GM12875 (cell line): Measurements from ENCODE around the gene PDCD6IP.

ENCODE experiments used
- H3K4me3 ChIP-seq: one replicate; pipeline ENCODE4 v1.5.1; 2011; ENCODE audit warnings: low read depth, low read length, control low read depth
- CTCF ChIP-seq: IDR thresholded peaks from 2 replicates; pipeline ENCODE4 v1.5.1; 2011; ENCODE audit warnings: low read depth, mild to moderate bottlenecking, control low read depth, inconsistent platforms, low read length, moderate library complexity, borderline replicate concordance; ENCODE audit not compliant: insufficient read depth

Gene PDCD6IP

GRCh38 chr3:33895658-33896057, 97.2 kb downstream of the PDCD6IP start:
- H3K4me3 ChIP-seq: no peak overlapping the region

GRCh38 chr3:33897306-33897705, 98.9 kb downstream of the PDCD6IP start:
- no peak for TF ChIP-seq CTCF
- no peak overlapping the region for H3K4me3 ChIP-seq

More at GRCh38 chr3:33895658-33896057, 97.2 kb downstream of the PDCD6IP start:
- TF ChIP-seq CTCF: no peak

GRCh38 chr3:33898901-33899300, 100.5 kb downstream of the PDCD6IP start:
- TF ChIP-seq CTCF: no peak
- no peak overlapping the region for H3K4me3 ChIP-seq

GRCh38 chr3:33900440-33900808, 102.0 kb downstream of the PDCD6IP start:
- no peak for TF ChIP-seq CTCF

GRCh38 chr3:33900809-33901505, 102.5 kb downstream of the PDCD6IP start:
- TF ChIP-seq CTCF: no peak

More at GRCh38 chr3:33900440-33900808, 102.0 kb downstream of the PDCD6IP start:
- H3K4me3 ChIP-seq: no peak overlapping the region

GRCh38 chr3:33901862-33902563, 103.6 kb downstream of the PDCD6IP start:
- no peak for TF ChIP-seq CTCF
- H3K4me3 ChIP-seq: no peak overlapping the region

More at GRCh38 chr3:33900809-33901505, 102.5 kb downstream of the PDCD6IP start:
- no peak overlapping the region for H3K4me3 ChIP-seq

- TF ChIP-seq CTCF: no peak
- no peak overlapping the region for H3K4me3 ChIP-seq
Measured at GRCh38 chr3:33904730-33905129, 106.3 kb downstream of the PDCD6IP start.
